KOPT-K1 (cell line): ENCODE measurements around the gene ITPK1.
A peak's percentile ranks its signal among the peaks of the same experiment; 100 is the strongest.

Experiments used
- H3K27ac ChIP-seq: fragments of 200-600 bp; sonication (generic); 2 replicates; pipeline ENCODE4 v1.5.1; 2016; ENCODE audit warnings: antibody characterized with exemption, mild to moderate bottlenecking, low read depth, low read length; ENCODE audit not compliant: poor library complexity, severe bottlenecking
- H3K36me3 ChIP-seq: fragments of 200-600 bp; sonication (generic); 2 replicates; pipeline ENCODE4 v1.5.1; 2017; ENCODE audit warnings: antibody characterized with exemption, mild to moderate bottlenecking, low read length, moderate library complexity; ENCODE audit not compliant: insufficient read depth
- H3K9me3 ChIP-seq: fragments of 200-600 bp; sonication (generic); 2 replicates; pipeline ENCODE4 v1.5.1; 2017; ENCODE audit warnings: antibody characterized with exemption, low read length, mild to moderate bottlenecking; ENCODE audit not compliant: insufficient read depth, poor library complexity, severe bottlenecking

ITPK1 gene

GRCh38 chr14:93085911-93086310 is 29.8 kb downstream of the ITPK1 start:
- no peaks in the 10 kb centered on the region for H3K36me3 ChIP-seq
- H3K9me3 ChIP-seq, result no peaks in the 10 kb centered on the region
- peak overlapping the region; percentile 42 for H3K27ac ChIP-seq

GRCh38 chr14:93084866-93085857 is 30.6 kb downstream of the ITPK1 start:
- peak overlapping the region; percentile 8 for H3K27ac ChIP-seq
- H3K36me3 ChIP-seq, result no peaks in the 10 kb centered on the region
- no peaks in the 10 kb centered on the region for H3K9me3 ChIP-seq

- no peaks in the 10 kb centered on the region for H3K9me3 ChIP-seq
- no peak overlapping the region for H3K27ac ChIP-seq
- H3K36me3 ChIP-seq, result no peaks in the 10 kb centered on the region
Measured at GRCh38 chr14:93084402-93084801, 31.3 kb downstream of the ITPK1 start.

GRCh38 chr14:93083917-93084316 is 31.8 kb downstream of the ITPK1 start:
- Histone ChIP-seq H3K27ac (no peak overlapping the region), H3K36me3 (no peaks in the 10 kb centered on the region), H3K9me3 (no peaks in the 10 kb centered on the region)

- H3K27ac ChIP-seq, result peak overlapping the region; percentile 81
- H3K36me3 ChIP-seq, result no peaks in the 10 kb centered on the region
- no peaks in the 10 kb centered on the region for H3K9me3 ChIP-seq
Measured at GRCh38 chr14:93082576-93083001, 33.1 kb downstream of the ITPK1 start.

- Histone ChIP-seq H3K9me3 (no peaks in the 10 kb centered on the region), H3K27ac (peak overlapping the region; percentile 81), H3K36me3 (no peaks in the 10 kb centered on the region)
Measured at GRCh38 chr14:93081876-93082570, 33.7 kb downstream of the ITPK1 start.

GRCh38 chr14:93079865-93080403 is 35.8 kb downstream of the ITPK1 start:
- no peaks in the 10 kb centered on the region for H3K9me3 ChIP-seq
- no peaks in the 10 kb centered on the region for H3K36me3 ChIP-seq
- no peak overlapping the region for H3K27ac ChIP-seq

GRCh38 chr14:93079321-93079720 is 36.4 kb downstream of the ITPK1 start:
- Histone ChIP-seq H3K27ac (peak overlapping the region; percentile 13), H3K9me3 (no peaks in the 10 kb centered on the region), H3K36me3 (no peaks in the 10 kb centered on the region)

- peak overlapping the region; percentile 13 for H3K27ac ChIP-seq
- no peaks in the 10 kb centered on the region for H3K36me3 ChIP-seq
- no peaks in the 10 kb centered on the region for H3K9me3 ChIP-seq
Measured at GRCh38 chr14:93078870-93079269, 36.9 kb downstream of the ITPK1 start.

GRCh38 chr14:93076755-93077154 is 39.0 kb downstream of the ITPK1 start:
- Histone ChIP-seq H3K36me3 (no peaks in the 10 kb centered on the region), H3K9me3 (no peaks in the 10 kb centered on the region), H3K27ac (no peak overlapping the region)

GRCh38 chr14:93075891-93076290 is 39.8 kb downstream of the ITPK1 start:
- no peaks in the 10 kb centered on the region for H3K9me3 ChIP-seq
- H3K27ac ChIP-seq, result no peak overlapping the region
- no peaks in the 10 kb centered on the region for H3K36me3 ChIP-seq

- Histone ChIP-seq H3K9me3 (no peaks in the 10 kb centered on the region), H3K36me3 (no peaks in the 10 kb centered on the region), H3K27ac (no peak overlapping the region)
Measured at GRCh38 chr14:93073910-93074769, 41.6 kb downstream of the ITPK1 start.

- no peak overlapping the region for H3K27ac ChIP-seq
- no peaks in the 10 kb centered on the region for H3K9me3 ChIP-seq
- H3K36me3 ChIP-seq, result no peaks in the 10 kb centered on the region
Measured at GRCh38 chr14:93073358-93073707, 42.4 kb downstream of the ITPK1 start.

GRCh38 chr14:93072659-93073357 is 42.9 kb downstream of the ITPK1 start:
- no peak overlapping the region for H3K27ac ChIP-seq
- H3K9me3 ChIP-seq, result no peaks in the 10 kb centered on the region
- no peaks in the 10 kb centered on the region for H3K36me3 ChIP-seq
